B cell (primary cell): ENCODE data around the gene LRIG3. TPM values are rescaled to one million over a fixed set of nuclear protein-coding genes. Genes with fewer than 3 reads are reported as not detected.
"Not testable (repeated sequence)": the region's sequence is repeated elsewhere in the genome, so short reads cannot be mapped to it uniquely, and the experiment has no call there.

ENCODE experiments used
- ATAC-seq: fragments of 200-7000 bp; cut with Tn5 transposase; one replicate; pipeline ENCODE4 v1.10.0; 2021; ENCODE audit warnings: low read depth, mild to moderate bottlenecking, moderate number of reproducible peaks, moderate library complexity
- CTCF ChIA-PET: fragments of 350-600 bp; sonication (Branson Sonifier 250); formaldehyde crosslinking; loops from one replicate; lab custom pipeline; 2021; ENCODE audit warnings: antibody characterized with exemption, inconsistent platforms; lab: Charles Lee
- POLR2A ChIA-PET: fragments of 350-600 bp; sonication (Branson Sonifier 250); formaldehyde crosslinking; loops from one replicate; lab custom pipeline; 2021; ENCODE audit warnings: antibody characterized with exemption; lab: Charles Lee
- DNase-seq: peaks from one replicate; pipeline ENCODE4 v3.0.0; 2013
- H2AFZ ChIP-seq: 2 replicates; pipeline ENCODE4 v1.6.1; 2012; ENCODE audit warnings: mild to moderate bottlenecking, low read depth, low read length; ENCODE audit not compliant: insufficient read depth, poor library complexity, severe bottlenecking
- H3K27ac ChIP-seq, 2 donors: 1 replicate in 1 of 2; 2 replicates in 1 of 2; pipeline ENCODE4 v1.5.1; 2012 to 2013; ENCODE audit warnings: low read length in 2 of 2, mild to moderate bottlenecking in 2 of 2, moderate library complexity in 1 of 2
- H3K27me3 ChIP-seq, 4 experiments: fragments of 200-600 bp in 1 of 4; sonication (generic) in 1 of 4; replicated peaks in 1 of 4; 1 replicate in 2 of 4; 2 replicates in 2 of 4; pipeline versions ENCODE4 v1.6.1 to v1.7.0; 2013 to 2016; ENCODE audit warnings: low read length in 3 of 4, mild to moderate bottlenecking in 2 of 4, mixed read lengths in 1 of 4, moderate library complexity in 1 of 4; ENCODE audit not compliant: insufficient read depth in 4 of 4, control insufficient read depth in 3 of 4; ENCODE audit errors: control extremely low read depth in 1 of 4
- H3K36me3 ChIP-seq, 2 experiments: replicated peaks in 1 of 2; 1 replicate in 1 of 2; 2 replicates in 1 of 2; pipeline versions ENCODE4 v1.6.1 to v1.7.1; 2013; ENCODE audit warnings: low read length in 1 of 2; ENCODE audit not compliant: insufficient read depth in 2 of 2, control insufficient read depth in 1 of 2; ENCODE audit errors: control extremely low read depth in 1 of 2, extremely low read depth in 1 of 2
- H3K4me1 ChIP-seq, 2 donors: fragments of 200-600 bp in 1 of 2; sonication (generic) in 1 of 2; 1 replicate in 1 of 2; 2 replicates in 1 of 2; pipeline versions ENCODE4 v1.5.1 to v1.6.1; 2013 to 2017; ENCODE audit warnings: low read length in 2 of 2; ENCODE audit not compliant: control insufficient read depth in 2 of 2, insufficient read depth in 2 of 2
- H3K4me2 ChIP-seq: replicated peaks from 2 replicates; pipeline ENCODE3; 2012; ENCODE audit warnings: mild to moderate bottlenecking, low read depth, low read length; ENCODE audit not compliant: poor library complexity, severe bottlenecking
- H3K4me3 ChIP-seq, 5 experiments: fragments of 200-600 bp in 1 of 5; sonication (generic) in 1 of 5; 1 replicate in 3 of 5; 2 replicates in 2 of 5; pipeline versions ENCODE4 v1.5.1 to v1.7.0; 2011 to 2016; ENCODE audit warnings: low read length in 4 of 5, mild to moderate bottlenecking in 4 of 5, low read depth in 2 of 5, control low read depth in 1 of 5, moderate library complexity in 1 of 5; ENCODE audit not compliant: insufficient read depth in 1 of 5; ENCODE audit errors: control extremely low read depth in 1 of 5, extremely low read depth in 1 of 5
- H3K79me2 ChIP-seq: fragments of 200-600 bp; sonication (generic); one replicate; pipeline ENCODE4 v1.6.0; 2016; ENCODE audit warnings: low read length; ENCODE audit not compliant: control insufficient read depth, insufficient read depth
- H3K9ac ChIP-seq: fragments of 200-600 bp; sonication (generic); 2 replicates; pipeline ENCODE4 v1.6.1; 2017; ENCODE audit warnings: mild to moderate bottlenecking, low read length, moderate library complexity
- H3K9me3 ChIP-seq, 3 donors: one replicate each; pipeline versions ENCODE4 v1.6.1 to v1.7.1; 2013; ENCODE audit warnings: low read length in 2 of 3; ENCODE audit not compliant: control insufficient read depth in 2 of 3, insufficient read depth in 1 of 3; ENCODE audit errors: control extremely low read depth in 1 of 3
- H4K20me1 ChIP-seq: 2 replicates; pipeline ENCODE4 v1.6.0; 2012; ENCODE audit warnings: mild to moderate bottlenecking, low read length; ENCODE audit not compliant: insufficient read depth, control insufficient read depth, poor library complexity, severe bottlenecking
- H3K27ac Mint-ChIP-seq: one replicate; pipeline ENCODE4 v1.8.0; 2021; ENCODE audit warnings: mixed read lengths
- H3K27me3 Mint-ChIP-seq: one replicate; pipeline ENCODE4 v1.8.0; 2021; ENCODE audit warnings: mixed read lengths
- H3K4me1 Mint-ChIP-seq: one replicate; pipeline ENCODE4 v1.8.0; 2021; ENCODE audit warnings: mixed read lengths
- H3K4me3 Mint-ChIP-seq: one replicate; pipeline ENCODE4 v1.8.0; 2021; ENCODE audit warnings: mixed read lengths
- H3K9me3 Mint-ChIP-seq: one replicate; pipeline ENCODE4 v1.8.0; 2022; ENCODE audit warnings: mixed read lengths; ENCODE audit not compliant: insufficient read depth
- EZH2 ChIP-seq: IDR thresholded peaks from 2 replicates; pipeline ENCODE4 v1.6.1; 2012; ENCODE audit warnings: borderline replicate concordance, low read depth, mild to moderate bottlenecking, moderate library complexity, low read length; ENCODE audit not compliant: insufficient read depth, poor library complexity, severe bottlenecking
- WGBS: methylation state at CpG from one replicate; pipeline ENCODE4 v1.1.5; 2013; ENCODE audit warnings: missing lambda C conversion rate; ENCODE audit not compliant: insufficient coverage; 5-methylcytosine and 5-hydroxymethylcytosine counted together
- intact Hi-C: fragments of 100-400 bp; cut with micrococcal nuclease; formaldehyde crosslinking; loops from one replicate; pipeline ENCODE4 v1.10.0; 2022
- polyA plus RNA-seq: library from polyadenylated mRNA; depleted of rRNA; stranded (reverse); fragments of >200 nt; gene quantifications from 2 replicates; pipeline ENCODE4 v1.2.3, GENCODE V29; 2012
- total RNA-seq, 2 donors: library from RNA; stranded (reverse); fragments of 120-200 nt in 1 of 2; gene quantifications; 1 replicate in 1 of 2; 2 replicates in 1 of 2; pipeline versions ENCODE4 v1.2.3 to v1.2.4, GENCODE V29; 2013 to 2022
- TF ChIP-seq, protein P1 (sequence below): fragments of 200-600 bp; IDR thresholded peaks from one replicate; pipeline ENCODE4 v1.8.0; 2022; ENCODE audit warnings: antibody characterized with exemption, mild to moderate bottlenecking

Gene LRIG3
- total and polyA plus RNA-seq, 2 donors (not counting 1 experiment from before 2014, with no cell fraction given) = 0.13 TPM; not detected in 1

- H3K27me3 ChIP-seq, H3K27me3 Mint-ChIP-seq, CTCF ChIA-PET, H3K9me3 ChIP-seq, POLR2A ChIA-PET, H3K79me2 ChIP-seq, H3K4me1 ChIP-seq, H3K4me2 ChIP-seq, H3K9ac ChIP-seq, ATAC-seq, H3K4me3 Mint-ChIP-seq, H3K9me3 Mint-ChIP-seq, H3K27ac ChIP-seq, H3K4me3 ChIP-seq, H3K36me3 ChIP-seq, H3K4me1 Mint-ChIP-seq, H4K20me1 ChIP-seq, H3K27ac Mint-ChIP-seq, H2AFZ ChIP-seq, intact Hi-C loops, DNase-seq: not testable (repeated sequence)
- 76% methylated on average over 4 of the region's 5 CpGs for WGBS
Observed at GRCh38 chr12:58855630-58856029, 64.7 kb downstream of the LRIG3 start.

DNA sequence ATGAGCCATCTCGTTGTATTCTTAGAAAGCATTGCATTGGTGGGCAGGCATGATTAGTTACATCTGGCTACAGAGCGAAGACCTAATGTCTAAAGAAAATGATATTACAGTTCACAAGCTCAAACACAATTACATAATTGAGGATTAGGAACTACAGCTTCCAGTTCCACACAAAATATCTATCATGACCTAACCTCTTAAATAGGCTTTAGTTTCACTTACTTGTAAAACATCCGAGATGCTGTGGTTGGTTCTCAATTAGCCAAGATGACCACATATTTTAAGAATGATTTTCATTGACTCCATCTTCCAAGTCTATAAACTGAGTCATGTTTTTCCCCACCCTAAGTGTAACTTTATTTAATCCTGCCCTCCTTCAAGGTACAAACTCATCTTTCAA lies 69.5 kb downstream of the LRIG3 start:
- Histone ChIP-seq H3K4me1 (no peaks in the 10 kb centered on the region), H3K27me3 (no peaks in the 10 kb centered on the region), H3K27ac (no peak overlapping the region), H3K4me3 (no peak overlapping the region), H4K20me1 (no peaks in the 10 kb centered on the region), H3K79me2 (no peaks in the 10 kb centered on the region), H3K36me3 (no peaks in the 10 kb centered on the region), H2AFZ (no peak overlapping the region), H3K9ac (no peak overlapping the region), H3K4me2 (no peak overlapping the region), H3K9me3 (peaks cover 0 to 3% (median 0%) of the 10 kb centered on the region in 3 donors)
- CTCF ChIA-PET = no interaction called here
- WGBS = 83% methylated on average over 1 of the region's 3 CpGs
- Mint-ChIP-seq H3K27me3 (no peaks in the 10 kb centered on the region), H3K4me3 (no peak overlapping the region), H3K9me3 (no peaks in the 10 kb centered on the region), H3K27ac (no peak overlapping the region), H3K4me1 (no peaks in the 10 kb centered on the region)
- intact Hi-C loops = no loop called here
- POLR2A ChIA-PET = no interaction called here
- TF ChIP-seq EZH2 = no peak
- TF ChIP-seq, protein P1, sequence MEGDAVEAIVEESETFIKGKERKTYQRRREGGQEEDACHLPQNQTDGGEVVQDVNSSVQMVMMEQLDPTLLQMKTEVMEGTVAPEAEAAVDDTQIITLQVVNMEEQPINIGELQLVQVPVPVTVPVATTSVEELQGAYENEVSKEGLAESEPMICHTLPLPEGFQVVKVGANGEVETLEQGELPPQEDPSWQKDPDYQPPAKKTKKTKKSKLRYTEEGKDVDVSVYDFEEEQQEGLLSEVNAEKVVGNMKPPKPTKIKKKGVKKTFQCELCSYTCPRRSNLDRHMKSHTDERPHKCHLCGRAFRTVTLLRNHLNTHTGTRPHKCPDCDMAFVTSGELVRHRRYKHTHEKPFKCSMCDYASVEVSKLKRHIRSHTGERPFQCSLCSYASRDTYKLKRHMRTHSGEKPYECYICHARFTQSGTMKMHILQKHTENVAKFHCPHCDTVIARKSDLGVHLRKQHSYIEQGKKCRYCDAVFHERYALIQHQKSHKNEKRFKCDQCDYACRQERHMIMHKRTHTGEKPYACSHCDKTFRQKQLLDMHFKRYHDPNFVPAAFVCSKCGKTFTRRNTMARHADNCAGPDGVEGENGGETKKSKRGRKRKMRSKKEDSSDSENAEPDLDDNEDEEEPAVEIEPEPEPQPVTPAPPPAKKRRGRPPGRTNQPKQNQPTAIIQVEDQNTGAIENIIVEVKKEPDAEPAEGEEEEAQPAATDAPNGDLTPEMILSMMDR = no peak
- DNase-seq (no peak), ATAC-seq (no peak)
